ENCODE measurements around the gene ARMC3.
"Not testable (repeated sequence)": the region's sequence is repeated elsewhere in the genome, so short reads cannot be mapped to it uniquely, and the experiment has no call there.

ARMC3 gene

DNA sequence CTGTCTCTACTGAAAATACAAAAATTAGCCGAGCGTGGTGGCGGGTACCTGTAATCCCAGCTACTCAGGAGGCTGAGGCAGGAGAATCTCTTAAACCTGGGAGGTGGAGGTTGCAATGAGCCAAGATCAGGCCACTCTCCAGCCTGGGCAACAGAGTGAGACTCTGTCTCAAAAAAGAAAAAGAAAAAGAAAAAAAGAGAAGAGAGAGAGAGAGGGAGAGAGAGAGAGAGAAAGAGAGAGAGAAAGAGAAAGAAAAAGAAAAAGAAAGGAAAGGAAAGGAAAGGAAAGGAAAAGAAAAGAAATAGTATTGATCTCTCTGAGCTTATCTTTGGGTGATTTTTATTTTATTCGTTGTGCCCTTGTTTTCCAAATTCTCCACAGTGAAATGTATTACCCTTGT lies 1.2 kb downstream of the ARMC3 start:
- not testable (repeated sequence) for DNase-seq

GRCh38 chr10:22931948-22932347 lies 4.1 kb downstream of the ARMC3 start:
- no peak for DNase-seq

DNA sequence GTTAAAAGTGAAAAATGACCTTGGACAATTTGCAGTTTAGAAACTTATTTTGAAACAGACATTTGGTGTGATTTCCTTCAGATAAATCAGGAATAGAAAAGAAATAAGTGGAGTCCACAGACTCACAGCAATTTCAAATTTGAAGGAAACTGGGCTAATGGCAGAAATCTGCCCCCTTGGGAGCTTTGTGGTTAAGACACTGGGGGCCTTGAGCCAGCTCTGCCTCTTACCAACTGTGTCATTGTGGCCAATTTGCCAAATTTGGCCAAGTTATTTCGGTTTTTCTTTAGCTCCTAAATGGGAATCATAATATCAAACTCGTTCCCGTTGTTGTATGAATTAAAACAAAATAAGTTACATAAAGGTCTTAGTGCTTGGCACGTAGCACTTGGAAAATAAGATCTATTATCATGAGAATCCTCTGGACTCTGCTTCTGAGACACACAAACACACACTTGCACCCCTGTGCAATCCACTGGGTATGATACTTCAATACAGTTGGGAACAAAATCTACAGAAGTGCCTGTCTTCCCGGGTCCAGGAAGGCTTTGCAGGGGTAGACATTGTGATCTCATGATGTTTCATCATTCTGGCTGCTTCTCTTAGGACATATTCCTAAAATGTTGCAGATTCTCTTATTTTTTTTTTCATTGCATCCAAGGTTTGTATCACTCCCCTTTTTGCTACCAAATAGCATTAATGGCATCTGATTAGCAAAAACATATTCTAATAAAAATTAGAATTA lies 4.9 kb downstream of the ARMC3 start:
- no peak for DNase-seq

- no peak for DNase-seq
These were observed 6.9 kb downstream of the ARMC3 start for GRCh38 chr10:22934726-22935125.

- DNase-seq = no peak
These were observed 14.6 kb downstream of the ARMC3 start for GRCh38 chr10:22942437-22942836.

- no peak for DNase-seq
These were observed 18.3 kb downstream of the ARMC3 start for GRCh38 chr10:22945934-22946673.

DNA sequence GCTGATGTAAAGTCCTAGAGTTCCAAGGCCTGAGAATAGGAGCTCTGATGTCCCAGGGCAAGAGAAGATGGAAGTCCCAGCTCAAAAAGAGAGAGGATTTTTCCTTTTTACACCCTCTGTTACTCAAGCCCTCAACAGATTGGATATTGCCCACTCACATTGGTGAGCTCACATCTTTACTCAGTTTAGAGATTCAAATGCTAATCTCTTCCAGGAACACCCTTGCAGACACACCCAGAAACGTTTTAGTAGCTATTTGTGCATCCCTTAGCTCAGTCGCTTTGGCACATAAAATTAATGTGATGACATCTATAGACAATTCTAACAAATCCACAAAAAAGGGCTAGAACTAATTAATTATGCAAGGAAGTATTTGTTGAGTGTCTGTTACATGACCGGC lies 27.1 kb downstream of the ARMC3 start:
- DNase-seq = no peak

DNA sequence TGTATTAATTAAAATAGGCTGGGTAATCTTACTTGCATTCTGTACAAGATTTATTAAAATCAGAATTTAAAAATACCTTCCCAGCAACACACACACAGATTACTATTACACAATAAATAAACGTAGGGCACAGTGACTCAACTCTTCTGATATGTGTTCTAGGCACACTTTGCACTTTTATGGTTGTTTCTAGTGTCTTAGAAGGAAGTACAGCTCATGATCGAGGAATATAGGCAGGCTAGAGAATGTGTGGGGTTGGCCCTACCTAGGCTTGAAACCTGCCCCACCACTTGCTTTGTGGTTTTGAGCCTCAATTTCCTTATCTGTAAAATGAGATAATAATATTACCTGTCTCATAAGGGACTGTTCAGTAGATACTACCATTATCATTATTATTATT lies 30.5 kb downstream of the ARMC3 start:
- no peak for DNase-seq

DNA sequence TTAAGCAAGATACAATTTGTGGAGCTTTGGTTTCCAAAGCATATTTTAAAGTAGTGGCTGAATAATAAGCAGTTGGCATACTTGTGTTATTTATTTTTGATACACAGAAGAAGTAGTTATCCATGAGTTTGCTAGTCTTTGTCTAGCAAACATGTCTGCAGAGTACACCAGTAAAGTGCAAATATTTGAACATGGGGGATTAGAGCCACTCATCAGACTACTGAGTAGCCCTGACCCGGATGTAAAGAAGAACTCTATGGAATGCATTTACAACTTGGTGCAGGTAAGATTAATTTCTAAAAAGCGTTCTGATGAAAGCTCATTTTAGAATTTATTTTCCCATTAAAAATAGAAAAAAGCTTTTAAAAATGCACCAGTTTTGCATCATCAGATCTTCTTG lies 31.4 kb downstream of the ARMC3 start:
- DNase-seq = peak; percentile 46

DNA sequence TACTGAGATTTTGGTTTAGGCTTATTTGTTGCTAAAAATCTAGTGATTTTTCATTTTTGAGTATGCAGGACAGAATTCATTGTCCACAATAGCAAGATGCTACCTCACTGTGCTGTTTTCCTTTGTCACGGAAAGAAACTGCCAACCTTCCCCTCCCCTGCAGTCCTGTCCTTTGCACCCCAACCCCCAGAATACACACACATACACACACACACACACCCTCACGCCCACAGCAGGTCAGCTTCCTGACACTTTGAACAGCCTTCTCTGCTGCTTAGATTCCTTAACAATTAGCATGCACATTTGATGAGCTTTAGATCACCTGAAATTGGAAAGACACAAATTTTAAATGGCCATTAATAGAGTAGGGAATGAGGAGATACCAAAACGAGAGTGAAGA lies 32.1 kb downstream of the ARMC3 start:
- no peak for DNase-seq

- no peak for DNase-seq
These were observed 35.0 kb downstream of the ARMC3 start for GRCh38 chr10:22962817-22963216.

DNA sequence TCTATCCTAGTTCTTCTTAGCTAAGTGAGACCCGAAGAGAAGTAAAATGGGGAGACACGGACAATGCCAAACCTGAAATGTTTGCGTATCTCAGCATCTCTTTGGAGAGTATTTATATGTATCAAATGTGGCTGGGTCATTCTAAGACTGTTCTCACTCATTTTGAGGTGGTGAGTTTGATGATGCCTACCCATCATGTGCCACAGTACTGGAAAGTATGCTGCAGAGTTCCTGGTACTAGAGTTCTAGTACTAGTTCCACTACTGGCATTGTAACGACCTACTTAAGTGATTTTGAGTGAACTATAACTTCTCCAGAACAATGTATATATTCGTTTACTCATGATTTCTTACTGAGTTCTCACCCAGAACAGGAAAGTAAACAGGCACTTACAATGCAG lies 41.9 kb downstream of the ARMC3 start:
- no peak for DNase-seq

DNA sequence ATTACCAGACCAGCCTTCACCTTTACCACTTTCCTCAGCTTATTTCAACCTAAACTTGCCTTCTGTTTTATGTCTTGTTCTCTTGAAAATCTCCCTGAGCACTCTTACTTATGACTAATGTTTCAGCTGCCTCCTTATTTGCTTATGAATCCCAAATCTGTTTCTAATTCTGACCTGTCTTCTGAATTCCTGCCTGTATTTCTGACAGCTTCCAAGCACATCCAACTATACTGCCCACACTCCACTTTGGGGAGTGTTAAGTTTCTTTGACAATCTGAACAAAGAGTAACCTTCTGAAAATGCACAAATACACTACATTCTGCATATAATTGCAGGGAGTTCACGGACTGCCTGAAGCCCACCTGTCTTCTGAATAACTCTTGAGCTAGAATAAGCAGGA lies 48.7 kb downstream of the ARMC3 start:
- DNase-seq = no peak

- no peak for DNase-seq
These were observed 49.9 kb downstream of the ARMC3 start for GRCh38 chr10:22977751-22978150.

DNA sequence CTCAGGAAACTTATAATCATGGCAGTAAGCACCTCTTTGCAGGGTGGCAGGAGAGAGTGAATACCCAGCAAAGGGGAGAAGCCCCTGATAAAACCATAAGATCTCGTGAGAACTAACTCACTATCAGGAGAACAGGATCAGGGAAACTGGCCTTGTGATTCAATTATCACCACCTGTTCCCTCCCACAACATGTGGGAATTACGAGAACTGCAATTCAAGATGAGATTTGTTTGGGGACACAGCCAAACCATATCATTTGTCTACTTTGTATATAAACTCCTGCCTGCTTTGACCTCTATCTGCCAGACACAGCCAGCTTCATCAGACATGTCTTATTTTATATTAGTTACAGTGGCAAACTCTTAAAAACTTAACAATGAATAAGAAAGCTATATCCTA lies 50.4 kb downstream of the ARMC3 start:
- DNase-seq = no peak

DNA sequence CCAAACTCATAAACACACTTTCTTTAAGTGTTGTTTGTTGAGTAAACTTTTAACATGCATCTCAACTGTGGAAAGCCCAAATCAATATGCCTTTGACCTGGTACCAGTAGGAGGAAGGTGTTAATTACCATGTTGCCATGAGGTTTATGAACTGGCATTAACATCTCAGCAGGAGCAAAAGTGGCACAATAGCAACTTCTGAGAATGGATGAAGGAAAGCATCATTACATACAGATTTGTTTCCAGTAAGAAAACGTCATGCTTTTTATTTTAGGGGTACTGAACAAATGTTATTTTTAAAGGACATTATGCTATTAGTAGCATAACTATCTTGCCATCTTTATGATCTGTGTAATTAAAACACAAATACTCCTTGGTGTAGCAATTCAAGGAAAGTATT lies 51.1 kb downstream of the ARMC3 start:
- no peak for DNase-seq

DNA sequence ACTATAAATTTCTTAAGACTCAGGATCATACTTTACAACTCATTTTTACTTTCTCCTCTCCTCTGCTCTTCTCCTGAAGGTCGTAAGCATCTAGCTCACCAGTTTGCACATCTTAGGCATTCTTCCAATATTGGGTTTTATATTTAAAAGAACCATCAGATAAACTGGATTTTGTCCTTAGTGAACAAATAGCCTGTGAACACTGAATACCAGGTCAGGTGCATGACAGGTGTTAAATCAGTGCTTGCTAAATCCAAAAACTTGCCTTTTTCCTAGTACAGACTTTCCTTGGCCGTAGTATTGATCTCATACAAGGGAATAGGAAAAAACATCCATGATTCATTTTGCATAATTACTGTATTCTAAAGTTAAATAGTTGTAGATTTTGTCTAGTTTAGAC lies 53.0 kb downstream of the ARMC3 start:
- DNase-seq = no peak

DNA sequence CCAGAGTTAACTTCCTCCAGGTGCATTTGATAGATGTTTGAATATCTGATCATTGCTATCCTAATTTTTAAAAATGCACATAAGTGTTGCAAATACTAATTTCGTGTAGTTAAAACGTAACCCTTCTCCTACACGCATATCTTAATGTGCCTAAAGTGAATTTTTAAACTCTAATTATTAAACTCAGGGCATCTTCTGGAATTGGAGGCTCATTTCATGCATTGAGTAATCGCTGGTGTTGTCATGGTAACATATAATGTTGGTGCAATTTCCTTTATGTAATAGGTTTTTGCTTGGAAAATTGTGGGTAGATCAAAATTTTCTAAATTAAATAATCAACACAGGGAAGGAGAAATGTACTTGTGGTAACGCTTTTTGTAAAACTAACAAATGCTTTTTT lies 56.2 kb downstream of the ARMC3 start:
- no peak for DNase-seq

GRCh38 chr10:22986771-22987542 lies 59.1 kb downstream of the ARMC3 start:
- DNase-seq = peak; percentile 23

- peak; percentile 63 for DNase-seq
These were observed 60.9 kb downstream of the ARMC3 start for GRCh38 chr10:22988581-22989360.

DNA sequence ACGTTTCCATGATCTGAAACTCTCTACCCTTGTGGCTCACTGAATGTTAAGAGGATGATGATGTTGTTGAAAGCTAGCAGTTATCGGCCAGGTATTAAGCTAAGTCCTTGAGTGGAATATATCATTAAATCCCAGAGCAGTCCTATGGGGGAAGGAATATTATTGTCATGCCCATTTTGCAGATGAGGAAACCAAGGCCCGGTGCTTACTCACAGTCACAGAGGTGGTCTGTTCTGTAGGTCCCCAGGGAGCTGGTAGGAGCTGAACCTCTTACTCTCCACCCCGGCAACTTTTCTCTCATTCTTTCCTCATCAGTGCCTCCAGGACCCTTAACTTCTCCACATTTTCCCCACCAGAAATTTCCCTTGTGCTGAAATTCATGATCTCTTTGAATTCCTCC lies 62.6 kb downstream of the ARMC3 start:
- DNase-seq = no peak

- DNase-seq = peak; percentile 30
These were observed 64.2 kb downstream of the ARMC3 start for GRCh38 chr10:22992075-22992474.

DNA sequence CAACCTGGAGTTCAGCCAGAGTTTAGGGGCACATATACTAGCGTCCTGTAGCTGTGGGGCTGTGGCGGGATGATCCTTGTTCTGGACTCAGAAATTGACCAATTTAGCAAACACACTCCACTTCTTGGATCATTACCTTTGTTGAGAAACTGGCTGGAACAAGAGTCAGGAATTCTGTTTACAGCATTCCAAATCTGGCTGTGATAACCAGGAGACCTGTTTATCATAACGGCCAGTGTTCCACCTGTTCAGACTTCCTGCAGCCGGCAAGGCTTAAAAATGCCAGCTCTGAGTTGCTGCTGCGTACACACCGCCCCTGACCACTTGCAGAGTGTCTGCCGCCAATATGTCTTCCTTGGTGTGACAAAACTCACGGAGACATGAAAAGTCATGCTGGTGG lies 64.8 kb downstream of the ARMC3 start:
- DNase-seq = peak; percentile 41
